ENCODE measurements around the gene LDHD.

- TF ChIP-seq TEAD3 (CRISPR knock-in tag; optimal IDR thresholded peaks at IDR 0.05; ENCODE audit: borderline replicate concordance), result no peak
- TF ChIP-seq JUND (CRISPR knock-in tag; IDR thresholded peaks at IDR 0.05), result no peak
- TF ChIP-seq, protein P1, sequence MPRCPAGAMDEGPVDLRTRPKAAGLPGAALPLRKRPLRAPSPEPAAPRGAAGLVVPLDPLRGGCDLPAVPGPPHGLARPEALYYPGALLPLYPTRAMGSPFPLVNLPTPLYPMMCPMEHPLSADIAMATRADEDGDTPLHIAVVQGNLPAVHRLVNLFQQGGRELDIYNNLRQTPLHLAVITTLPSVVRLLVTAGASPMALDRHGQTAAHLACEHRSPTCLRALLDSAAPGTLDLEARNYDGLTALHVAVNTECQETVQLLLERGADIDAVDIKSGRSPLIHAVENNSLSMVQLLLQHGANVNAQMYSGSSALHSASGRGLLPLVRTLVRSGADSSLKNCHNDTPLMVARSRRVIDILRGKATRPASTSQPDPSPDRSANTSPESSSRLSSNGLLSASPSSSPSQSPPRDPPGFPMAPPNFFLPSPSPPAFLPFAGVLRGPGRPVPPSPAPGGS (CRISPR knock-in tag; IDR thresholded peaks at IDR 0.05), result no peak
- TF ChIP-seq, protein P2, sequence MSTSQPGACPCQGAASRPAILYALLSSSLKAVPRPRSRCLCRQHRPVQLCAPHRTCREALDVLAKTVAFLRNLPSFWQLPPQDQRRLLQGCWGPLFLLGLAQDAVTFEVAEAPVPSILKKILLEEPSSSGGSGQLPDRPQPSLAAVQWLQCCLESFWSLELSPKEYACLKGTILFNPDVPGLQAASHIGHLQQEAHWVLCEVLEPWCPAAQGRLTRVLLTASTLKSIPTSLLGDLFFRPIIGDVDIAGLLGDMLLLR (CRISPR knock-in tag; IDR thresholded peaks at IDR 0.05), result no peak
- no peak for TF ChIP-seq SMAD1 (CRISPR knock-in tag; IDR thresholded peaks at IDR 0.05; ENCODE audit: borderline replicate concordance, low read depth)
- no peak for TF ChIP-seq PAF1 (CRISPR knock-in tag; IDR thresholded peaks at IDR 0.05)
- TF ChIP-seq BRCA1 (CRISPR knock-in tag; IDR thresholded peaks at IDR 0.05), result no peak
These were observed 11.1 kb downstream of the LDHD start for GRCh38 chr16:75105306-75106061.
